GM10248 (cell line): ENCODE data around the gene RBSN.

Source experiments
- CTCF ChIA-PET: fragments of 300-600 bp; sonication (Branson Sonifier 250); formaldehyde crosslinking; extraction: SDS; loops from one replicate; lab custom pipeline; 2021; ENCODE audit warnings: antibody characterized with exemption; lab: Yijun Ruan, JAX
- POLR2A ChIA-PET: fragments of 350-650 bp; sonication (Branson Sonifier 250); formaldehyde crosslinking; extraction: SDS; loops from one replicate; lab custom pipeline; 2020; ENCODE audit warnings: antibody characterized with exemption; lab: Yijun Ruan, JAX
- DNase-seq: peaks from one replicate; pipeline ENCODE4 v3.0.0; 2012; ENCODE audit errors: extremely low spot score
- TF ChIP-seq, protein P1 (sequence below): IDR thresholded peaks from 2 replicates; pipeline ENCODE4 v1.5.1; 2012; ENCODE audit warnings: mild to moderate bottlenecking, low read depth; ENCODE audit errors: extremely low read depth, missing control alignments, control extremely low read depth

Gene RBSN

GRCh38 chr3:15041950-15042349 is 57.0 kb downstream of the RBSN start:
- TF ChIP-seq, protein P1, sequence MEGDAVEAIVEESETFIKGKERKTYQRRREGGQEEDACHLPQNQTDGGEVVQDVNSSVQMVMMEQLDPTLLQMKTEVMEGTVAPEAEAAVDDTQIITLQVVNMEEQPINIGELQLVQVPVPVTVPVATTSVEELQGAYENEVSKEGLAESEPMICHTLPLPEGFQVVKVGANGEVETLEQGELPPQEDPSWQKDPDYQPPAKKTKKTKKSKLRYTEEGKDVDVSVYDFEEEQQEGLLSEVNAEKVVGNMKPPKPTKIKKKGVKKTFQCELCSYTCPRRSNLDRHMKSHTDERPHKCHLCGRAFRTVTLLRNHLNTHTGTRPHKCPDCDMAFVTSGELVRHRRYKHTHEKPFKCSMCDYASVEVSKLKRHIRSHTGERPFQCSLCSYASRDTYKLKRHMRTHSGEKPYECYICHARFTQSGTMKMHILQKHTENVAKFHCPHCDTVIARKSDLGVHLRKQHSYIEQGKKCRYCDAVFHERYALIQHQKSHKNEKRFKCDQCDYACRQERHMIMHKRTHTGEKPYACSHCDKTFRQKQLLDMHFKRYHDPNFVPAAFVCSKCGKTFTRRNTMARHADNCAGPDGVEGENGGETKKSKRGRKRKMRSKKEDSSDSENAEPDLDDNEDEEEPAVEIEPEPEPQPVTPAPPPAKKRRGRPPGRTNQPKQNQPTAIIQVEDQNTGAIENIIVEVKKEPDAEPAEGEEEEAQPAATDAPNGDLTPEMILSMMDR = no peak
- ChIA-PET CTCF (interaction anchor here (1.1 kb wide), 1 partner anchor 10 kb away, joined by 6 read pairs; no protein-coding TSS in a partner anchor), POLR2A (no interaction called here)
- DNase-seq = no peak

GRCh38 chr3:15040844-15041243 is 58.1 kb downstream of the RBSN start:
- CTCF ChIA-PET = no interaction called here
- POLR2A ChIA-PET = no interaction called here
- no peak for DNase-seq
- TF ChIP-seq, protein P1 = no peak

- no peak for DNase-seq
- POLR2A ChIA-PET = no interaction called here
- TF ChIP-seq, protein P1 = no peak
- CTCF ChIA-PET = interaction anchor here (0.9 to 4.5 kb wide), 5 partner anchors 9 to 42 kb away, joined by 3 to 25 read pairs (median 6); no protein-coding TSS in a partner anchor
These were observed 60.6 kb downstream of the RBSN start for GRCh38 chr3:15038306-15038705.

DNA sequence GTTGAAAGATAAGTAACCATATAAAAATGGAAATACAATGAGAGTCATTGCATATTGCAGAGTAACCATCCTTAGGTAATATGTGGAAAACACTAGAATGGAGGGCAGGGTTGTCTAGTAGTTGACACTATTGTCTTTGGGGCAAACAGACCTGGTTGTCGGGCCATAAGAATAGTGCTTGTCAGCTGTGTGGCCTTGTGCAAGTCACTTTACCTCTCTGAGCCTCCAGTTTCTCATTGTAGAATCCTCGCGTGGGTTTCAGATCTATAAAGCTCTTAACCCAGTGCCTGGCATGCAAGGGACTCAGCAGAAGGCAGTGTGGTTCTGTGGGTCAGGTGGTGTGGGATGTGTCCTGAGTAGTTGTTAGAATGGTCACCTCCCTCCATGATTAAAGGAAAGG is 65.8 kb downstream of the RBSN start:
- DNase-seq = no peak
- TF ChIP-seq, protein P1 = no peak
- ChIA-PET CTCF (interaction anchor here (1.3 kb wide), 1 partner anchor 19 kb away, joined by 4 read pairs; no protein-coding TSS in a partner anchor), POLR2A (no interaction called here)

DNA sequence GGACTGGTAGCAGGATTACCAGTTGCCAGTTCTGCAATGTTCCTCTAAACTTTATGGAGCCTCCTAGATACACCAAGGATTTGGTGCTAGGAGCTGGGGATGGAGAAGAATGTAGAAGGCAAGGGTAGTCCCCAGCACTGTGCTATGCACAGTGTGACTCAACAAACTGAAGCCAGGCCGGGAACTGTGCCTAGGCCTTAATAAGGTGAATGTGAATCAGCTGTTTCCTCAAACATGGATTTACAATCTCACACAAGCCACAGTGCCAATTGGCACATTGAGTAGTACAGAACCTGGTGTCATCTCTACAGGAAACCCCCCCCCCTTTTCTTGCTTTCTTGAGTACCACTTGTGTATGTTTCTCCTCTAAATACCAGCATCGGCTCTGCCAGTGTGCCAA is 66.3 kb downstream of the RBSN start:
- TF ChIP-seq, protein P1 = no peak
- ChIA-PET POLR2A (no interaction called here), CTCF (interaction anchor here (1.3 kb wide), 1 partner anchor 19 kb away, joined by 4 read pairs; no protein-coding TSS in a partner anchor)
- no peak for DNase-seq

DNA sequence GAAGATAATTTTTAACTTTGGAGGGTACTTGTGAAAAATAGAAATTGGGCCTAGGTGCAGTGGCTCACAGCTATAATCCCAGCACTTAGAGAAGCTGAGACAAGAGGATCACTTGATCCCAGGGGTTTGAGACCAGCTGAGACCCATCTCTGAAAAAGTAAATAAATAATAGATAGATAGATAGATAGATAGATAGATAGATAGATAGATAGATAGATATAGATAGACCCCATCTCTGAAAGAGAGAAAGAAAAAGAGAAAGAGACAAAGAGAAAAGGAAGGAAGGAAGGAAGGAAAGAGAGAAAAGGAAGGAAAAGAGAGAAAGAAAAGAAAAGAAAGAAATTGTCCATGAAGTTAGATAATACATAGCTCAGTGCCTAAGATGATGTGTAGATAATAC is 69.3 kb downstream of the RBSN start:
- POLR2A ChIA-PET = no interaction called here

More for the DNA sequence above, 69.3 kb downstream of the RBSN start:
- DNase-seq = no peak
- CTCF ChIA-PET = interaction anchor here (0.8 to 2.8 kb wide), 9 partner anchors 8 to 108 kb away, joined by 3 to 10 read pairs (median 6); no protein-coding TSS in a partner anchor
- TF ChIP-seq, protein P1 = no peak
